ENCODE measurements around the gene PRKCE. TPM values are rescaled to one million over a fixed set of nuclear protein-coding genes. Genes with fewer than 3 reads are reported as not detected.

The PRKCE gene
- total RNA-seq, 1 experiment from 2014 or later = 5.3 TPM

DNA sequence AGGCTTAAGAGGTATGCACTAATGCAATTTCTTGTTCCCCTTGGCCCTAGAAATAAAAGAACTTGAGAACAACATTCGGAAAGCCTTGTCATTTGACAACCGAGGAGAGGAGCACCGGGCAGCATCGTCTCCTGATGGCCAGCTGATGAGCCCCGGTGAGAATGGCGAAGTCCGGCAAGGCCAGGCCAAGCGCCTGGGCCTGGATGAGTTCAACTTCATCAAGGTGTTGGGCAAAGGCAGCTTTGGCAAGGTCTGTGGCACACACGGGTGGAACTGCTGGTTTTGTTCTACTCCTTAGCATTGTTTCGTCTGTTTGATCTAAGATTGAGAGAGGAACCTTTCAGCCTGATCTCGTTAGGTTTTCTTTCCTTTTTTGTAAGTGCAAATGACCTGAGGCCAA, 355.9 kb downstream of the PRKCE start:
- in situ Hi-C loops (cut with HindIII; ENCODE audit: low pct_unique_long_range_greater_than_20kb, low sequenced_read_pairs) = no loop called here
- no peak for DNase-seq (ENCODE audit: low read depth)

DNA sequence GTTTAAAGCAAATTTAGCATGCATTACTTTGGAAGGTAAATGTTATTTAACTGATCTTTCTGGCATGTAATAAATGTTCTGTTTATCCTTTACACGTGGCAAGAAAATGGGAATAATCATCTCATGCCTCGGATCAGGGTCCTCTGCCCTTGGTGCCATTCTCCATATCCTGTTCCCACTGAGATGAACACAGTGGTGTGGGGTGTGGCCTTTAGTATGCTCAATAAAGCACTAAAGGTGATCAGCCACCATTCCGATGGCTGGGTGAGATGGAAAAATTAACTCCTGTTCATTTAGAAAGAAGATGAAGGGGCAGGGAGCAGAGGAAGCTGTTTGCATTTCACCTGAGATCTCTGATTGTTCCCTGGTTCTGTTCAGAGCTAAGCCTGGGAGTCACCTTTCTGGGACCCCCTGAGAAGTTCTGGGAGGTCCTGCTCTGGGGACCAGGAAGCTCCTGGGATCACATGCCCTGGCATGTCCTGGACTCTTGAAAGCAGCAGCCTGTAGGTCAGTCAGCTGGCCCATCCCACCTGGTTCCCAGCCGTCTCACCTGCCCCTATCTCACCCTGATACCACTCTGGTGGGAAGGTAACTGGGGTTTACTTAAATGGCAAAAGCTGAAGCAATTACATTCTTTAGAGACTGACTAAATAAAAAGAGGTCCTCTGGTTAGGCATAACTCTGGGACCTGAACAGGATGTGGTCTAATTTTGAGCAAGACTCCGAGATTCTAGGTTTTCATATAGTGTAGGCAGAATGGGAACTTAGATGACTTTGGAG, 356.8 kb downstream of the PRKCE start:
- in situ Hi-C loops (cut with HindIII; ENCODE audit: low pct_unique_long_range_greater_than_20kb, low sequenced_read_pairs) = no loop called here
- no peak for DNase-seq (ENCODE audit: low read depth)

DNA sequence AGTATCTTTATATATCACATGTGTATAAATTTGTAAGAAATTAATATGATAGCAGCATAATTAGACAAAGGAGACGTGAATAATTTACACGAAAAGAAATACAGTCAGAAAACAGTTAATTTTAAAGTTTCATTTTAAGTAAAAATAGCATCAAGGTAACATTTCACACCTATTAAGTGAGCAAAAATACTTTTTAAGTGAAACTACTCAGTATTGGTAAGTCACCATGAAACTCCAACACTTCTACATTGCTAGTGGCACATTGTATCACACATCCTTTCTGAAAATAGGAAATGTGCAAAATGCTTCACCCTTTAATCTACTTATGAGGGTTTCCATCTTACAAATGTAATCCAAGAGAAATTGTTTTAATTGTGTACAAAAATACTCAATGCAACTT, 357.8 kb downstream of the PRKCE start:
- in situ Hi-C loops (cut with HindIII; ENCODE audit: low pct_unique_long_range_greater_than_20kb, low sequenced_read_pairs) = no loop called here

GRCh38 chr2:46009772-46010171, 358.3 kb downstream of the PRKCE start:
- in situ Hi-C loops (cut with HindIII; ENCODE audit: low pct_unique_long_range_greater_than_20kb, low sequenced_read_pairs) = no loop called here
- no peak for DNase-seq (ENCODE audit: low read depth)

More for the DNA sequence above, 357.8 kb downstream of the PRKCE start:
- no peak for DNase-seq (ENCODE audit: low read depth)

- DNase-seq (ENCODE audit: low read depth) = no peak
- in situ Hi-C loops (cut with HindIII; ENCODE audit: low pct_unique_long_range_greater_than_20kb, low sequenced_read_pairs) = no loop called here
These were observed 358.9 kb downstream of the PRKCE start for GRCh38 chr2:46010223-46010924.

DNA sequence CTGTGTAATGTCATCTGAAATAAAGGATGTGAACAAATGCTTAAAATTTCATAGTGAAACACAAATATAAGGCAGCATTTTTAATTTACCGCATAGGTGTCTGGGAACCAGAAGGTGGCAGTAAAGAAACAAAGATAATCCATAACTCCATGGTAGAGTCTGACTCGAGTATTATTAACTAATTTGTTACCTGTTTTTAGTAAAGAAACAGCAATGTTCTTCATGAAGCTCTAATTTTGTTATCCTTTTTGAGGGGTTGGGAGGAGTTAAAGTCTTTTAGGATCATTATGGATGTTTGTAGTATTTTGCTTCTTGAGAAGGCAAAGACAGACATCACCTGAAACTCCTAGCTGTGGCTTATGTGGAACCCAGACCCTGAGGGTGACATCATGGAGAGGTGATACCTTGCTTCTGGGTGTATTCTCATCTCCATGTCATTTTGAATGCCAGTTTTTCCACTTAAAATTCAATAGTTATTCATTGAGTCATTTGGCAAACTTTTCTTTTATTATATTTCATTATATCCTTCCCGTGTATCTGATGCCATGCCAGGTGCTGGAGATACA, 359.5 kb downstream of the PRKCE start:
- in situ Hi-C loops (cut with HindIII; ENCODE audit: low pct_unique_long_range_greater_than_20kb, low sequenced_read_pairs) = no loop called here
- peak; percentile 32 for DNase-seq (ENCODE audit: low read depth)

- DNase-seq (ENCODE audit: low read depth) = no peak
- in situ Hi-C loops (cut with HindIII; ENCODE audit: low pct_unique_long_range_greater_than_20kb, low sequenced_read_pairs) = no loop called here
These were observed 361.3 kb downstream of the PRKCE start for GRCh38 chr2:46012618-46013240.

- no peak for DNase-seq (ENCODE audit: low read depth)
- in situ Hi-C loops (cut with HindIII; ENCODE audit: low pct_unique_long_range_greater_than_20kb, low sequenced_read_pairs) = no loop called here
These were observed 362.3 kb downstream of the PRKCE start for GRCh38 chr2:46013726-46014125.

- DNase-seq (ENCODE audit: low read depth) = no peak
- in situ Hi-C loops (cut with HindIII; ENCODE audit: low pct_unique_long_range_greater_than_20kb, low sequenced_read_pairs) = no loop called here
These were observed 363.6 kb downstream of the PRKCE start for GRCh38 chr2:46014911-46015654.

- in situ Hi-C loops (cut with HindIII; ENCODE audit: low pct_unique_long_range_greater_than_20kb, low sequenced_read_pairs) = no loop called here
These were observed 364.2 kb downstream of the PRKCE start for GRCh38 chr2:46015671-46016070.

GRCh38 chr2:46016091-46016490, 364.6 kb downstream of the PRKCE start:
- in situ Hi-C loops (cut with HindIII; ENCODE audit: low pct_unique_long_range_greater_than_20kb, low sequenced_read_pairs) = no loop called here
- DNase-seq (ENCODE audit: low read depth) = no peak

More at GRCh38 chr2:46015671-46016070, 364.2 kb downstream of the PRKCE start:
- no peak for DNase-seq (ENCODE audit: low read depth)

- in situ Hi-C loops (cut with HindIII; ENCODE audit: low pct_unique_long_range_greater_than_20kb, low sequenced_read_pairs) = no loop called here
- DNase-seq (ENCODE audit: low read depth) = no peak
These were observed 367.5 kb downstream of the PRKCE start for GRCh38 chr2:46018773-46019591.

GRCh38 chr2:46020416-46020815, 368.9 kb downstream of the PRKCE start:
- no peak for DNase-seq (ENCODE audit: low read depth)
- in situ Hi-C loops (cut with HindIII; ENCODE audit: low pct_unique_long_range_greater_than_20kb, low sequenced_read_pairs) = no loop called here

GRCh38 chr2:46023165-46023854, 371.8 kb downstream of the PRKCE start:
- no peak for DNase-seq (ENCODE audit: low read depth)
- in situ Hi-C loops (cut with HindIII; ENCODE audit: low pct_unique_long_range_greater_than_20kb, low sequenced_read_pairs) = no loop called here

- no peak for DNase-seq (ENCODE audit: low read depth)
- in situ Hi-C loops (cut with HindIII; ENCODE audit: low pct_unique_long_range_greater_than_20kb, low sequenced_read_pairs) = no loop called here
These were observed 372.8 kb downstream of the PRKCE start for GRCh38 chr2:46024146-46024779.

DNA sequence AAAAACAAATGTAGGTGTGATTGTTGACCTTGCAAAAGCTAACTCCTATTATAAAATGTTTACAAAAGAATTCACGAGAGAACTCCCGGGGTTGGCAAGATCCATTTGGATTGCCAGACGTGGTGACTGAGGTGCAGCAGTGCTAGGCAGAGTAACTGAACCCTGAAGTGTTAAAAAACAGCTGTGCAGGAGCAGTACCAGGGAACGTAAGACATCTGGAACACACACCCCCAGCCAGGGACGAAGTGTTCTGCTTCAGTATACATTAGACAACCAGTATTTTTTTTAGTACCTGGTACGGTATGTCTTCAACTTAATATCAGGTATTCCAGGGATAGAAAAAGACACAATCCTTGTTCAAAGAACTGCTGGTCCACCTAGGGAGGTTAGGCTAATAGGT, 373.6 kb downstream of the PRKCE start:
- no peak for DNase-seq (ENCODE audit: low read depth)
- in situ Hi-C loops (cut with HindIII; ENCODE audit: low pct_unique_long_range_greater_than_20kb, low sequenced_read_pairs) = no loop called here

GRCh38 chr2:46025676-46026075, 374.2 kb downstream of the PRKCE start:
- in situ Hi-C loops (cut with HindIII; ENCODE audit: low pct_unique_long_range_greater_than_20kb, low sequenced_read_pairs) = no loop called here
- no peak for DNase-seq (ENCODE audit: low read depth)
